NCI-H146 treated with DMSO at 0.1 percent for 48 hours (cell line): ENCODE measurements around the gene PRKX.
"Not testable (repeated sequence)": the region's sequence is repeated elsewhere in the genome, so short reads cannot be mapped to it uniquely, and the experiment has no call there.

Experiments
- DNase-seq: peaks from one replicate; lab custom pipeline; 2025; ENCODE audit not compliant: unreplicated experiment; lab: John Stamatoyannopoulos, UW

PRKX gene

GRCh38 chrX:3585719-3586118 lies 127.7 kb downstream of the PRKX start:
- no peak for DNase-seq

- DNase-seq, result no peak
Measured at GRCh38 chrX:3584415-3584996, 128.9 kb downstream of the PRKX start.

GRCh38 chrX:3582451-3582850 lies 131.0 kb downstream of the PRKX start:
- no peak for DNase-seq

GRCh38 chrX:3581609-3582108 lies 131.8 kb downstream of the PRKX start:
- no peak for DNase-seq

- DNase-seq, result no peak
Measured at GRCh38 chrX:3577551-3577950, 135.9 kb downstream of the PRKX start.

GRCh38 chrX:3576886-3577501 lies 136.5 kb downstream of the PRKX start:
- DNase-seq, result no peak

- no peak for DNase-seq
Measured at GRCh38 chrX:3567686-3568085, 145.8 kb downstream of the PRKX start.

- no peak for DNase-seq
Measured at GRCh38 chrX:3563451-3563850, 150.0 kb downstream of the PRKX start.

GRCh38 chrX:3560010-3560409 lies 153.4 kb downstream of the PRKX start:
- DNase-seq, result not testable (repeated sequence)
